ENCODE measurements around the gene OSBPL10. TPM values are rescaled to one million over a fixed set of nuclear protein-coding genes. Genes with fewer than 3 reads are reported as not detected.

Gene OSBPL10
- total RNA-seq, 2 donors from 2014 or later: 4.2 to 8.2 TPM

DNA sequence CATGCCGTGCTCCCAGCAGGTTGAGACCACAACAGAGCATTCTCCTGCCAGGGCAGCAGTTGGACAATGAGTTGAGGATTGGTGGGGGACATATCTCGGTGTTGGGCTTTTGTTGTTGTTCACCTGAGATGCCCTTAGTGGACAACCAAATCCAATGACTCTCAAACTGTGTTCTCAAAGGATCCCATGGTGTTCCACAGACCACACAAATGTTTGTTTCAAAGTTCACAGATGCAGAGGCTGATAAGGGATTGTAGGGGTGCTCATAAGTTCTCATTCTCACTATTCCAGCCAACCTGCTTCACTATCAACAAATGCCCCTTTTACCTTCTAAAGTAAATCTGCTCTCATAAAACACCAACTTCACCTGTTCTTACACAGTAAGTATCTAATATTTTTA, 159.9 kb downstream of the OSBPL10 start:
- Histone ChIP-seq H3K27me3 (no peaks in the 10 kb centered on the region), H3K36me3 (no peaks in the 10 kb centered on the region), H3K4me3 (no peak overlapping the region), H3K27ac (no peak overlapping the region), H3K4me1 (no peaks in the 10 kb centered on the region), H3K9me3 (no peaks in the 10 kb centered on the region)
- TF ChIP-seq, protein P1, sequence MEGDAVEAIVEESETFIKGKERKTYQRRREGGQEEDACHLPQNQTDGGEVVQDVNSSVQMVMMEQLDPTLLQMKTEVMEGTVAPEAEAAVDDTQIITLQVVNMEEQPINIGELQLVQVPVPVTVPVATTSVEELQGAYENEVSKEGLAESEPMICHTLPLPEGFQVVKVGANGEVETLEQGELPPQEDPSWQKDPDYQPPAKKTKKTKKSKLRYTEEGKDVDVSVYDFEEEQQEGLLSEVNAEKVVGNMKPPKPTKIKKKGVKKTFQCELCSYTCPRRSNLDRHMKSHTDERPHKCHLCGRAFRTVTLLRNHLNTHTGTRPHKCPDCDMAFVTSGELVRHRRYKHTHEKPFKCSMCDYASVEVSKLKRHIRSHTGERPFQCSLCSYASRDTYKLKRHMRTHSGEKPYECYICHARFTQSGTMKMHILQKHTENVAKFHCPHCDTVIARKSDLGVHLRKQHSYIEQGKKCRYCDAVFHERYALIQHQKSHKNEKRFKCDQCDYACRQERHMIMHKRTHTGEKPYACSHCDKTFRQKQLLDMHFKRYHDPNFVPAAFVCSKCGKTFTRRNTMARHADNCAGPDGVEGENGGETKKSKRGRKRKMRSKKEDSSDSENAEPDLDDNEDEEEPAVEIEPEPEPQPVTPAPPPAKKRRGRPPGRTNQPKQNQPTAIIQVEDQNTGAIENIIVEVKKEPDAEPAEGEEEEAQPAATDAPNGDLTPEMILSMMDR (IDR thresholded peaks at IDR 0.05): no peak
- no peak for DNase-seq (ENCODE audit: low spot score)

DNA sequence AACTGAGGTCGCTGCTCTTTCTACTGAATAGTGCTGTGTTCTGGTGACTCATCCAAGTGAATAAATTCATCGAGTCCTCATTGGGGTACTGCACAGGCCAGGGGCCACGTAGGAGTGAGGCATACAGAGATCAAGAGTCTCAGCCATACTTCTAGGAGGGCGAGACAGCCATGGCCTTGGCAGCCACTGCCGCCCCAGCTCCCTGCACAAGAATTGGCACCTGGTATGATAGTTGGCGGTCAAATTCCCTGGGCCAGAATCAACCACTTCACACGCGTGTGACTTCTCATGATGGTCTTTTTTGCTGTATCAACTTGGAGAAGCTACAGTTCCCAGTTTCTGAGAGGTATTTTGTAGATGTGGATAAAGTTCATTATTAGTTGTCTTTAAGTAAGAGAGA, 161.6 kb downstream of the OSBPL10 start:
- Histone ChIP-seq H3K9me3 (no peaks in the 10 kb centered on the region), H3K27me3 (no peaks in the 10 kb centered on the region), H3K4me3 (no peak overlapping the region), H3K4me1 (no peaks in the 10 kb centered on the region), H3K36me3 (no peaks in the 10 kb centered on the region), H3K27ac (no peak overlapping the region)
- TF ChIP-seq, protein P1 (IDR thresholded peaks at IDR 0.05): no peak
- no peak for DNase-seq (ENCODE audit: low spot score)

DNA sequence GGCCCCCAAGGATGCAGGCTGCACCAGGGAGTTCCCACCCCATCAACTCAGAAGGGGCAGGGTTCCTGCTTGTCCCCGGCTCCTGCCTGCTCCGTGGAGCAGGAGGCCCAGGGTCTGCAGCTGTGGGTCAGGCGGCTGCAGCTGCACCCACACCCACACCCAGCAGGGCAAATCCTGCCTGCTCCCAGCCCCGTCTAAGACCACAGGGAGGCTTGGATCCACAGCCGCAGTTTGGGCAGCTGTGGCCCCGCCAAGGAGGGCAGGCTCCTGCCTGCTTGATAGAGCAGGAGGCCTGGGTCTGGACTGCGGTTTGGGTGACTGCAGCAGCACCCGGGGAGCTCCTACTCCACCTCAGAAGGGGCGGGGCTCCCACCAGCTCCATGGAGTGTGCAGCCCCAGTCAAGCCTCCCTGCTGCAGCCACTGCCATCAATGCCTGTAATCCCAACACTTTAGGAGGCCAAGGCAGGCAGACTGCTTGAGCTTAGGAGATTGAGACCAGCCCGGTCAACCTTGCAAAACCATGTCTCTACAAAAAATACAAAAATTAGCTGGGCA, 163.6 kb downstream of the OSBPL10 start:
- H3K4me3 ChIP-seq: no peak overlapping the region
- TF ChIP-seq, protein P1 (IDR thresholded peaks at IDR 0.05): no peak
- H3K27me3 ChIP-seq: no peaks in the 10 kb centered on the region
- H3K9me3 ChIP-seq: no peaks in the 10 kb centered on the region
- no peaks in the 10 kb centered on the region for H3K4me1 ChIP-seq
- H3K27ac ChIP-seq: no peak overlapping the region
- H3K36me3 ChIP-seq: no peaks in the 10 kb centered on the region
- no peak for DNase-seq (ENCODE audit: low spot score)

DNA sequence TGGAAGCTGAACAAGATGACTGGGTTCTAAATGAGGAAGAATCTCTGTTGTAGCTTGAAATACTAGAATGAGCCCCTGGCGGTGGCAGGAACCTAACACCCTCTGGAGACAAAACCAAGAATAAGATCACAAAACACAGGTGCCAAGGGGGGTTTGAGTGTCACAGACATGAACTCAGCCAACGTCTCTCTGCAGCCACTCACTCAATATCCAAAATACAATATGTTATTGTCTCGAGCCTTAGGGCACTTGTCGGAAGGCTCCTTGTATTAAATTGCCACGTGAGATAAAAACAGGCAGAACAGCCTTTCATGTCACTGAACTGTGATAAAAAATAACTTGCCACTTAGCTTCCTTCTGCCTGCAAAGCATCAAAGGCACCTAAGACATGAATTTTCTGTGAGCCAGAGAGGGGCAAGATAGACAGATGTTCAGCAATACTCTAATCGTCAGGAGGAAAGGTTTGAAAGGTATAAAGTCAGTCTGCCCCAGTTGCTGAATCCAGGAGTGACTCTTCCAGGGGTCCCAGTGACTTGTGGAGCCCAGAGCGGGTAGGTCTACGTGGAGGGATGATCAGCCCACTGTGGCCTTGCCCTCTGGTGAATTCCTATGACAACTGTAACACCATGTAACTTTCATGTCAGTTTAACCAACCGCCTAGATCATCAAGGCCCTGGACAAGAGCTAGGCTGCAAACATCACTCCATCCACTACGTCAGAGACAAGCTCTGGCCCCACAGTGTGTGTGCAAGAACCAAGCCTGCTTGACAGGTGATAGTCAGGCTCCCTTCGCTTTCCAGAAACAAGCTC, 165.2 kb downstream of the OSBPL10 start:
- H3K9me3 ChIP-seq: no peaks in the 10 kb centered on the region
- no peaks in the 10 kb centered on the region for H3K27me3 ChIP-seq
- DNase-seq (ENCODE audit: low spot score): no peak
- no peak overlapping the region for H3K4me3 ChIP-seq
- TF ChIP-seq, protein P1 (IDR thresholded peaks at IDR 0.05): no peak
- no peaks in the 10 kb centered on the region for H3K36me3 ChIP-seq
- no peaks in the 10 kb centered on the region for H3K4me1 ChIP-seq
- H3K27ac ChIP-seq: no peak overlapping the region

DNA sequence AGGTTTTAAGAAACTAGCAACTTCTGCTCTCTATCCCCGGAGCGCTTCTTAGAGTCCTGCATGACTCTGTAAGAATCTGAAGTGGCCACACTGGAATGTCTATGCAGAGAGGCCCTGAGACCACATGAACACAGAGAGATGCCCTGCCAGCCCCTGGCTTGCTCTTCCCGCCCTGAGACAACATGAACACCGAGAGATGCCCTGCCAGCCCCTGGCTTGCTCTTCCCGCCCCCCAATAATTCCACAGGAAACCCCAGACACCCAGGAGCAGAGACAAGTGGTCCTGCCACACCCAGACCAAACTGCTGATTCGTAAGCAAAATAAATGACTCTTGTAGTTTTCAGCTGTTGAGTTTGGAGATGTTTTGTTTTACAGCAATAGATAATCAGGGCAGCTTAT, 166.1 kb downstream of the OSBPL10 start:
- Histone ChIP-seq H3K27me3 (no peaks in the 10 kb centered on the region), H3K9me3 (no peaks in the 10 kb centered on the region), H3K4me1 (no peaks in the 10 kb centered on the region), H3K27ac (no peak overlapping the region), H3K36me3 (no peaks in the 10 kb centered on the region), H3K4me3 (no peak overlapping the region)
- TF ChIP-seq, protein P1 (IDR thresholded peaks at IDR 0.05): no peak
- no peak for DNase-seq (ENCODE audit: low spot score)

All from right atrium auricular region (tissue), 2 donors.